ENCODE measurements around the gene SPAG9. TPM values are rescaled to one million over a fixed set of nuclear protein-coding genes. Genes with fewer than 3 reads are reported as not detected.

The SPAG9 gene
- total RNA-seq, 4 donors from 2014 or later = 85.2 to 110 (median 94.3) TPM

DNA sequence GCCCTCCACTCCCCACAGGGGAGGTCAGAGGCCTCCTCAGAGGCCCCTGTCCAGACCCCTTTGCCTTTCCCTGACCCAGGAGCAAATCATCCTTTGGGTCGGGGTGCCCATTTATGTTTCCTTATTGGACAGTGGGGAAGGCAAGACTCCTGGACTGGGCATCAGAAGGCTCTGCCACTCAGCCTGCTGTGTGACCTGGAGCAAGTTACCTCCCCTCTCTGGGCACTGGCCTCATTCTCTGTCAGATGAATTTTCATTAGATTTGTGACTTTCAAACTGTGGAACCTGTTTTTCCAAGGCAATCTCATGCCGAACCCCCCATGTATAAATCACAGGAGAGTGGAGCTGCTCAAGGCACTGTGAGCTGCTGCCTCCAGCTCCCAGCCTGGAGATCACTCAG, 207.5 kb downstream of the SPAG9 start:
- H3K27me3 ChIP-seq = no peaks in the 10 kb centered on the region
- 83% methylated on average over 1 to 2 of the region's 2 CpGs for WGBS, 2 donors (ENCODE audit: low coverage in 1 of 2)
- no peak for TF ChIP-seq EP300 (IDR thresholded peaks at IDR 0.05)
- no peak for TF ChIP-seq POLR2AphosphoS5 (IDR thresholded peaks at IDR 0.05)
- TF ChIP-seq, protein P1, sequence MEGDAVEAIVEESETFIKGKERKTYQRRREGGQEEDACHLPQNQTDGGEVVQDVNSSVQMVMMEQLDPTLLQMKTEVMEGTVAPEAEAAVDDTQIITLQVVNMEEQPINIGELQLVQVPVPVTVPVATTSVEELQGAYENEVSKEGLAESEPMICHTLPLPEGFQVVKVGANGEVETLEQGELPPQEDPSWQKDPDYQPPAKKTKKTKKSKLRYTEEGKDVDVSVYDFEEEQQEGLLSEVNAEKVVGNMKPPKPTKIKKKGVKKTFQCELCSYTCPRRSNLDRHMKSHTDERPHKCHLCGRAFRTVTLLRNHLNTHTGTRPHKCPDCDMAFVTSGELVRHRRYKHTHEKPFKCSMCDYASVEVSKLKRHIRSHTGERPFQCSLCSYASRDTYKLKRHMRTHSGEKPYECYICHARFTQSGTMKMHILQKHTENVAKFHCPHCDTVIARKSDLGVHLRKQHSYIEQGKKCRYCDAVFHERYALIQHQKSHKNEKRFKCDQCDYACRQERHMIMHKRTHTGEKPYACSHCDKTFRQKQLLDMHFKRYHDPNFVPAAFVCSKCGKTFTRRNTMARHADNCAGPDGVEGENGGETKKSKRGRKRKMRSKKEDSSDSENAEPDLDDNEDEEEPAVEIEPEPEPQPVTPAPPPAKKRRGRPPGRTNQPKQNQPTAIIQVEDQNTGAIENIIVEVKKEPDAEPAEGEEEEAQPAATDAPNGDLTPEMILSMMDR (IDR thresholded peaks at IDR 0.05) = no peak
- no peak for TF ChIP-seq POLR2A (IDR thresholded peaks at IDR 0.05)
- H3K36me3 ChIP-seq = no peaks in the 10 kb centered on the region
- H3K27ac ChIP-seq = no peak overlapping the region
- H3K4me3 ChIP-seq = no peak overlapping the region
- no peak for ATAC-seq
- no peaks in the 10 kb centered on the region for H3K9me3 ChIP-seq
- peaks cover 0 to 65% (median 0%) of the 10 kb centered on the region in 3 donors for H3K4me1 ChIP-seq

Other genes starting within 250 kb of the SPAG9 start
- 10 to 100 TPM in 3 of 4 donors, 1 to 10 TPM in 1; 9.7 to 37.1 (median 29.1) TPM for gene NME1, start 32.7 kb upstream of the SPAG9 start, total RNA-seq
- gene NME2, start 45.5 kb upstream of the SPAG9 start, total RNA-seq = 100 to 1,000 TPM; 321 to 410 (median 361) TPM
- 10 to 100 TPM in 3 of 4 donors, 1 to 10 TPM in 1; 7.3 to 19.9 (median 13.1) TPM for gene MBTD1, start 139.2 kb upstream of the SPAG9 start, total RNA-seq
- 10 to 100 TPM; 24.7 to 51.6 (median 31.1) TPM for gene UTP18, start 139.7 kb upstream of the SPAG9 start, total RNA-seq